GM12891 (cell line): ENCODE measurements around the gene COL4A2.

ENCODE experiments used
- PAX5 ChIP-seq: IDR thresholded peaks from 2 replicates; pipeline ENCODE4 v1.6.1; 2011; ENCODE audit warnings: low read length, moderate library complexity, mild to moderate bottlenecking; ENCODE audit not compliant: insufficient read depth, severe bottlenecking
- POLR2A ChIP-seq: IDR thresholded peaks from 2 replicates; pipeline ENCODE4 v1.6.1; 2011; ENCODE audit warnings: low read depth, low read length, control low read depth
- POLR2AphosphoS5 ChIP-seq: IDR thresholded peaks from 2 replicates; pipeline ENCODE4 v1.6.1; 2011; ENCODE audit warnings: low read depth, low read length, control low read depth
- POU2F2 ChIP-seq: IDR thresholded peaks from 2 replicates; pipeline ENCODE4 v1.6.1; 2011; ENCODE audit warnings: low read depth, mild to moderate bottlenecking, control low read depth, low read length, moderate library complexity
- SPI1 ChIP-seq: IDR thresholded peaks from 2 replicates; pipeline ENCODE4 v1.6.1; 2011; ENCODE audit warnings: low read depth, low read length, control low read depth
- TAF1 ChIP-seq: IDR thresholded peaks from 2 replicates; pipeline ENCODE4 v1.6.1; 2011; ENCODE audit warnings: low read depth, low read length, control low read depth

DNA sequence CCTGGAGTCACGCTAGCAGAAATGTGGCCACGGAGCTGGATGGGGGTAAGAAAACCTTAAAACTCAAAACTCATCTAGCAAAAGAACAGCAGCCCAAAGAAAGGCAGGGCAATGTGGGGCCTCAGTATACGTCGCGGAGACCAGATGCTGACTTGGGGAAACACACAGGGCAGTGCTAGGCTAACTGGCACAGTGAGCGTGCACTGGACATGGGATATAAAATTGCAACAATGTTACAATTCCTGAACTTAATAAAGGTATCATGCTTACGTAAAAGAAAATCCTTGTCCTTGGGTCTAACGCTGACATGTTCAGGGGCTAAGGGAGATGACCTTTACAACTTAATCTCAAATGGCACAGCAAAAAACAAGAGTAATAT lies 40.7 kb upstream of the COL4A2 start:
- no peak for TF ChIP-seq SPI1
- no peak for TF ChIP-seq POLR2A
- TF ChIP-seq POLR2AphosphoS5, result no peak
- no peak for TF ChIP-seq PAX5
- no peak for TF ChIP-seq TAF1
- TF ChIP-seq POU2F2, result no peak
